ENCODE results near the gene HACD4. TPM values are rescaled to one million over a fixed set of nuclear protein-coding genes. Genes with fewer than 3 reads are reported as not detected.
A peak's percentile ranks its signal among the peaks of the same experiment; 100 is the strongest.
"Not testable (repeated sequence)": the region's sequence is repeated elsewhere in the genome, so short reads cannot be mapped to it uniquely, and the experiment has no call there.

Gene HACD4
- total RNA-seq, 2 donors from 2014 or later: 8.7 to 9.8 TPM

DNA sequence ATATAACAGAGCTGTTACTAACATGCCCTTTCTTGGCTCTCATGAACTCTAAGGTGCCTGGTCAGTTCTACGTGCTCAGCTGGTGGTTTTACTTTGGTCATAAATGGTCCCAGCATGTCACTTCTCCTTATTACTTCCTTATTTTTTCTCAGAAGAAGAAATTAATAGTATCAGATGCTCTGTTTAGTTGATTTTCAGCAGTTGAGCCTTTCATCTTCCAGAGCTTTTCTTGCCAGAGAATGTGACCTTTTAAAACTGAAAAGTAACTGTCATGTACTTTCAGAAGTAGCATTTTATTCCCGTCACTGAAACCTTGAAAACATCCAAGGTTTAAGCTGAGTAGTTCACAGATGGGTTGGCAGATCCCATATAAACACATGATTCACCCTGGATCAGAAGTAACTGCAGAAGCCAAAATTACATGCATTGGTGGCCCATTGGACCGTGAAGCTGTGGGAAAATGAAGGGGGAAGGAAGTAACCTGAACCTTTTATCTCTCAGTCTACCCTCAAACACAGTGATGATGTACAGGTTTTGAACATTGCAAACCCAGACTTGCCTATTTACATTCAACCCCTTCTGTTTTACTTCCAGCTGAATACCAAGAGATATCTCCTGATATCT lies 50.5 kb downstream of the HACD4 start:
- H3K27me3 Mint-ChIP-seq: no peaks in the 10 kb centered on the region
- H3K4me3 Mint-ChIP-seq: no peak overlapping the region
- no peaks in the 10 kb centered on the region for H3K9me3 ChIP-seq (ENCODE audit: control insufficient read depth, low read length, poor library complexity, severe bottlenecking)
- no peak overlapping the region for H3K27ac Mint-ChIP-seq
- H3K36me3 Mint-ChIP-seq (ENCODE audit: low read depth): peaks cover 3% of the 10 kb centered on the region
- H3K4me1 Mint-ChIP-seq: no peaks in the 10 kb centered on the region
- no peak for DNase-seq
- no peak for ATAC-seq

DNA sequence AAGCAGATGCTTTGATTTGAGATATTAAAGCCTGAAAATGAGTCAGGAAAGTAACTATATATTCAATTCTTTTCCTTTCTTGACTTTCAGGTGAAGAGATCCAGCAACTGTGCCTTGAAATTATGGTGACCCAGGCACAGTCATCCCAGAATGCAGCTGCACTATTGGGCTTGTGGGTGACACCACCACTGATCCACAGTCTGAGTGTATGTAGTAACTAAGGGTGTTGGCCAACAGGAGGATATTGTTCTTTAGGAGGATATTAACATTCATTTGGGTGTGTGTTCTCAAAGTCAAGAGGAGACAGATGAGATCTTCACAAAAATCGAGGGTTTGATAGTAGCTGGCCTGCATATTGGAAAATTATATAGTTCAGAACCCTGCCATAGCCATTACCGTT lies 53.2 kb downstream of the HACD4 start:
- ATAC-seq (no peak), DNase-seq (no peak)
- Mint-ChIP-seq H3K4me3 (no peak overlapping the region), H3K27me3 (no peaks in the 10 kb centered on the region), H3K36me3 (ENCODE audit: low read depth) (peaks cover 6% of the 10 kb centered on the region), H3K4me1 (no peaks in the 10 kb centered on the region), H3K27ac (no peak overlapping the region)
- H3K9me3 ChIP-seq (ENCODE audit: control insufficient read depth, low read length, poor library complexity, severe bottlenecking): no peaks in the 10 kb centered on the region

GRCh38 chr9:20974191-20974938 lies 57.1 kb downstream of the HACD4 start:
- ATAC-seq; H3K9me3 ChIP-seq (ENCODE audit: control insufficient read depth, low read length, poor library complexity, severe bottlenecking); DNase-seq; H3K4me1 Mint-ChIP-seq; H3K27me3 Mint-ChIP-seq; H3K4me3 Mint-ChIP-seq; H3K27ac Mint-ChIP-seq: not testable (repeated sequence)
- H3K36me3 Mint-ChIP-seq (ENCODE audit: low read depth): peaks cover 11% of the 10 kb centered on the region

DNA sequence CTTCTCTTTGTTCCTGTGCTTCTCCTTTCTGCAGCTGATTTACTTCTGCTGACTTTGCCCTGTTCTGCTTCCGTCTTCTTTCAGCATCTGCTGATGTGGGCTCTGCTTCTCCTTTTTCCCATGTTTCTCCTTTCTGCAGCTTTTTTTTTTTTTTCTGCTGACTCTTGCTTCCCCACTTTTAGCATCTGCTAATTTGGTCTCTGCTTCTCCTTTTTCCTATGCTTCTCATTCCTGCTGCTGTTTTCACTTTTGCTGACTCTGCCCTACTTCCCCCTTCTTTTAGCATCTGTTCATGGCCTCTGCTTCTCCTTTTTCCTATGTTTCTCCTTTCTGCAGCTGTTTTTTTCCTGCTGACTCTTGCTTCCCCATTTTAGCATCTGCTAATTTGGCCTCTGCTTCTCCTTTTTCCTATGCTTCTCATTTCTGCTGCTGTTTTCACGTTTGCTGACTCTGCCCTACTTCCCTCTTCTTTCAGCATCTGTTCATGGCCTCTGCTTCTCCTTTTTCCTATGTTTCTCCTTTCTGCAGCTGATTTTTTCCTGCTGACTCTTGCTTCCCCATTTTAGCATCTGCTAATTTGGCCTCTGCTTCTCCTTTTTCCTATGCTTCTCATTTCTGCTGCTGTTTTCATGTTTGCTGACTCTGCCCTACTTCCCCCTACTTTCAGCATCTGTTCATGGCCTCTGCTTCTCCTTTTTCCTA lies 58.0 kb downstream of the HACD4 start:
- not testable (repeated sequence) for H3K9me3 ChIP-seq (ENCODE audit: control insufficient read depth, low read length, poor library complexity, severe bottlenecking); H3K4me1 Mint-ChIP-seq; H3K27ac Mint-ChIP-seq; DNase-seq; ATAC-seq; H3K27me3 Mint-ChIP-seq; H3K4me3 Mint-ChIP-seq
- H3K36me3 Mint-ChIP-seq (ENCODE audit: low read depth): peaks cover 11% of the 10 kb centered on the region

GRCh38 chr9:20972684-20973083 lies 58.8 kb downstream of the HACD4 start:
- H3K9me3 ChIP-seq (ENCODE audit: control insufficient read depth, low read length, poor library complexity, severe bottlenecking): no peaks in the 10 kb centered on the region
- peaks cover 11% of the 10 kb centered on the region for H3K36me3 Mint-ChIP-seq (ENCODE audit: low read depth)
- no peaks in the 10 kb centered on the region for H3K4me1 Mint-ChIP-seq
- no peak overlapping the region for H3K4me3 Mint-ChIP-seq
- ATAC-seq (no peak), DNase-seq (no peak)
- no peaks in the 10 kb centered on the region for H3K27me3 Mint-ChIP-seq
- H3K27ac Mint-ChIP-seq: no peak overlapping the region

DNA sequence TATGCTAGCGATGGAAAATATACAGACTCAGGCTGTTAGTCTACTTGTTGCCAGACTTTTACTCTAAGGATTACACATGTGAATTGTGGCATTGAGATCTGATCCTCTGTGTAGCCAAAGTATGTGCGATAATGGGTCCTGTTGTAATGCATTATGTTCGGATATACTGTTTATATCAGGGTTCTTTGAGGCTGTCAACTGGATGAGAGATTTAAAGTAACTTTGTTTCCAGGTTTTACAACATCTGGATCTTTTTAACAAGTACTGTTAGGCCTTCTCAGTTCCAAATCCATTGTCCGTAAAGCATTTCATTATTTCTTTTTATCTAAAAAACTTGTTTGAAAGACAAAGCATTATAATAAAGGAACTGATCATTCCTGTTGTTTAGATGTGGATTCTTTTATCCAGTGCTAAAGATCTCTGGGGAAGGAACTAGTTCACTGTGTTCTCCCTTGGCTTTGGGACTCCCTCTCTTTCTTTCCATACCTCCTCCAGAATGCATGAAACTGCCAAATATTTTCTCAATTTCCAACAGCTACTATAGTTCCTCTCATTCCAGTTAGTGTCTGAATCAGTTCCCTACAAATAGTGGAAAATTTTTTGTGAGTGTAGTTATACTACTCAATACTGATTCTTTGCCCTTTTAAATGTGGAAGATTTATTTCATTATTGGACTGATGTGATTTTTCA lies 68.8 kb downstream of the HACD4 start:
- Mint-ChIP-seq H3K4me3 (no peak overlapping the region), H3K4me1 (peaks cover 2% of the 10 kb centered on the region), H3K27ac (no peak overlapping the region), H3K27me3 (no peaks in the 10 kb centered on the region), H3K36me3 (ENCODE audit: low read depth) (peaks cover 2% of the 10 kb centered on the region)
- H3K9me3 ChIP-seq (ENCODE audit: control insufficient read depth, low read length, poor library complexity, severe bottlenecking): no peaks in the 10 kb centered on the region
- ATAC-seq (no peak), DNase-seq (no peak)

- Mint-ChIP-seq H3K4me1 (no peaks in the 10 kb centered on the region), H3K4me3 (no peak overlapping the region), H3K27ac (peak overlapping the region; percentile 19), H3K36me3 (ENCODE audit: low read depth) (peaks cover 11% of the 10 kb centered on the region), H3K27me3 (no peaks in the 10 kb centered on the region)
- no peaks in the 10 kb centered on the region for H3K9me3 ChIP-seq (ENCODE audit: control insufficient read depth, low read length, poor library complexity, severe bottlenecking)
- no peak for DNase-seq
- no peak for ATAC-seq
Observed at GRCh38 chr9:20950707-20951106, 80.7 kb downstream of the HACD4 start.

Other genes starting within 250 kb of the HACD4 start
- gene IFNB1, start 46.3 kb upstream of the HACD4 start, total RNA-seq: not detected
- not detected for gene IFNW1, start 110.2 kb upstream of the HACD4 start, total RNA-seq
- gene IFNA21, start 135.0 kb upstream of the HACD4 start, total RNA-seq: not detected
- gene IFNA4, start 155.9 kb upstream of the HACD4 start, total RNA-seq: not detected
- not detected for gene IFNA7, start 170.6 kb upstream of the HACD4 start, total RNA-seq
- not detected for gene IFNA10, start 175.5 kb upstream of the HACD4 start, total RNA-seq
- not detected for gene IFNA16, start 185.7 kb upstream of the HACD4 start, total RNA-seq
- gene IFNA17, start 196.6 kb upstream of the HACD4 start, total RNA-seq: not detected
- gene IFNA14, start 208.4 kb upstream of the HACD4 start, total RNA-seq: not detected

Data from T-helper 17 cell (primary cell).